GM15510 (cell line): Measurements from ENCODE around the gene SORCS1.

ENCODE experiments used
- POLR2A ChIP-seq: IDR thresholded peaks from 3 replicates; pipeline ENCODE4 v1.6.1; 2011; ENCODE audit warnings: borderline replicate concordance; ENCODE audit not compliant: insufficient read length; ENCODE audit errors: extremely low read depth

SORCS1 gene

DNA sequence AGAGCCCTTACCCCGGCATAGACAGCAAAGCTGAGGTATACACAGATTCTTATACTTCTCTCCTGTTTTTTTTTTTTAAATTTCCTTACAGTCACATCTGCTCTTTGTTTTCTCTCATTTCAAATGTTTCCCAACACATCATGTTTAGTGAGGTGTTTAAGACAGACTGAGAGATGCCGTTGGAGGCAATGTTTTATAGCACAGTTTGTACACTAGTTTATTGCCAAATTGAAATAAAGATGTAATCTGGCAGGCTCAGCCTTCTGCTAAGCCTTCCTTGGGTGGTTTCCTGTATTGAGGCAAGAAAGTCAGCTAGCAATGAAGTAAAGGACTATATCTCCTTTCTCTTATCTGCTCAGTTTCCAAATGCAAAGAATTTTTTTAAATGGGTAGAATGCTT is 393.4 kb downstream of the SORCS1 start:
- no peak for TF ChIP-seq POLR2A

DNA sequence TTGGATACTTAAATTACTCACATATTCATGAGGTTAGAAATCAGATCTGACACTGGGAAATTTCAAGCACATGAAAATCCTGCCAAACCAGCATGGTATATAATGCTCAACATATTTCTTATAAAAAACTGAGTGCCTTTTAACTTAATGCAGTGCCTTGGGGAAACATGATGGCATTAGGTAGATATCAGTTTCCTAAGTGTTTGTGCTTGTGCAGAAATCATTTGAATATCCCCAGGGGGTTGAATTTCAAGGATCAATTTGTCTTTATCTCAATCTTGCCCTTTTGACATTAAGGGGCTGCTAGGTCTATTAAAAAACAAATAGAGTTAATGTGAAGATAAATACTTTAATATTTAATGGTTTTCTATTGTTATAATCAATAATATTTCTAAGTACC is 396.3 kb downstream of the SORCS1 start:
- TF ChIP-seq POLR2A = no peak

DNA sequence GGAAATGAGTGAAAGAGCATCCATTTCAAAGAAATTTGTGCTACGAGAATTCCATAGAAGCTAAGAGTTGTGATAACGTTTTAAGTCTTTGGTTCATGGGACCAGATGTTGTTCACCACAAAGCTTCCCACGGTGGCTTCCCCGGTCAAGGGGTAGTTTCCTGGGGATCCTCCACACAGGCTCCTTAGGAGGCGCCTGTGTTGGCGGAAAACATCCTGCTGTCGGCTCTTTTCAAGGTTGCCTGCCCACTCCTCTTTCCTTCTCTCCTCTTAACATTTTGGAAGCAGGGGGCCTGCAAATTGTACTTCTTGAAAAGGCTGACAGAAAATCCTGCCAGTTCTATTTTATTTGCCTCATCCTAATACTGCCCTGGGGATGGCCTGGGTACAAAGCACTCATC is 398.6 kb downstream of the SORCS1 start:
- TF ChIP-seq POLR2A = no peak

DNA sequence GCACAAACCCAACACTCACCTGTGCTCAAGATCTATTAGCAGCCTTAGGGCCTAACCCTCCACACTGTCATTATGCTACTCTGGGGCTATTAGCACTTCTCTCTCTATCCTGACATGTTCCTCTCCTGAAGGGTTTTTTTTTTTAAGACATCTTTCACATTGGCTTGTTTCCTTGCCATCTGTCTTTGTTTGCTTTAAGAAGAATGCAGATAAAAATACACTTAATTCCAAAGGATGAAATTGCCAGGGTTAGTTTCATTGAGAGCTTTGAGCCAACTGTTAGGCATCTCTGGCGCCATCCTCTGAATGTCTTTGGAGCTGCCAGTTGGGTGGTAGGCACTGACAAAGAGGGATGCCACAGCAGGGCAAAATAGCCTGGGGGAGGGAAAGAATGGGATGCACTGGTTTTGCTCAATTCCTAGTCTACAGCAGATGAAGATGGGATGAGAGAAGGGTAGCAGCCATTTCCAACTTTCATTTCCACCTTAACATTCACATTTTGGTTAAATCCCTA is 399.2 kb downstream of the SORCS1 start:
- TF ChIP-seq POLR2A = no peak

DNA sequence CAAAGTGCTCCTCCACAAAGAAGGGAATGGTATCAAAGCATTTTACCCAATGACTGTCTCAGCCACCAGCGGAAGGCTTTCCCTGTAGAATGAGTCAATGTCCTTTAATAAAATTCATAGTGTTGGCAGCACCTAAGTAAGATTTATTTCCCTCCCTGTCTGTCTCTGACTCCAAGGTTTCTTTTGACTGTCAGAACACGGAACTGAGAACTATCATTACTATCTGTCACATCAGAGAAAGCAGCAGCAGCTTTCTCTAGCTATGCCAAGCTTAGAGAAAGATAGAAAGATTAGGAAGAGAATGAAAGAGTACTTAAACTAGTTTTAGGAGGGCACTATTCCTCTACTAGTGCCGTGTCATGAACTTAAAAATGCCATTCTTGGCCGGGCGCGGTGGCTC is 400.1 kb downstream of the SORCS1 start:
- no peak for TF ChIP-seq POLR2A

DNA sequence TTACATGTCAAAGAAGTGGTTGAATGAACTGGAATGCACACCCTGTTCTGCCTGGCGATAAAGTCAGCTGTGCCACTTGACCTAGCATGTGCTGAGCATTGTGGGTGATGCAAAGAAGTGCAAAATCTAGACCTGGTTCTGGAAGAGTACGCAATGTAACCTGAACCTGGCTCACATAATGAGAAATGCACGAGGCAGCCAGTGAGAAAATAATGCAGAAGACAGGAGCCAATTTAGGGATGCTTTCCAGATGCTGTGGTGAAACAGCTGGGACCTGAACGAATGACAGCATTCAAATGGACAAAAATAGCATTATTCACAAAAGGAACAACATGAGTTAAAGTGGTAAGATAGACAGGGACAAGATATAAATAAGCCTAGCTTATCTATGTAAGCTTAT is 402.6 kb downstream of the SORCS1 start:
- TF ChIP-seq POLR2A = no peak

DNA sequence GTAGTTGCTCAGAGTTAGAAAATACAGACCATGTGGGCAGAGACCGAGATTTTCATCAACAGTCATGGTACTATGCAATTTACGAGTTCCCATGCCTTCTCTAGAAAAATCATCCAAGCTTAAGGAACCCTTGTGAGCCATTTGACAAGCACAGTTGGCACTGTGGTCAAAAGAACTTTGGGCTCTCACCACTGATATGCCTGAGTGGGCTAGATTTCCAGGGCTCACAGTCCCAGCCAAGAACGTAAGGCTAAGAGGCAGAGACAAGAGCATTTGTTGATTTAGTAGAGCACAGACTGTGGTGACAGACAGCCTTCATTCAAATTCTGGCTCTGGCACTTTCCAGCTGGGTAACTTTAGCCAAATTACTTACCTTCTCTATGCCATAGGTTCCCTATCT is 407.0 kb downstream of the SORCS1 start:
- TF ChIP-seq POLR2A = no peak

DNA sequence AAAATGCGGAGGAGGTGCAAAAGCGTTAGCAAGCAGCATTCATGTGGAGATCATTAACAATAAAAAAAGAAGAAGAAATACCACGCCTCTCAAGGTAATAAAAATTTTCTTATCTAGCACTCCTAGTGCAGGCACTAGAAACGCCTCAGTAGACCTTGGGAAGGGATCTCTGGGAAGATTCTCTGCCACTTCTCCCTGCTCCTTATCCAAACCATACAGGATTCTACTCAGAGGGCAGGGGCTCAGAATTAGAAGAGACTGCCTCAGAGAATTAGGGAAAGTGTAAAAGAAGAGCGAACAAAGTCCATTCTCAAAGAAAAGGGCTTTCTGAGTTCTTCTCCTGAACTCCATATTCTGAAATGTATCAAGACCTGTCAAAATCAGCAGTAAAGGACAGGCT is 413.4 kb downstream of the SORCS1 start:
- TF ChIP-seq POLR2A = no peak

DNA sequence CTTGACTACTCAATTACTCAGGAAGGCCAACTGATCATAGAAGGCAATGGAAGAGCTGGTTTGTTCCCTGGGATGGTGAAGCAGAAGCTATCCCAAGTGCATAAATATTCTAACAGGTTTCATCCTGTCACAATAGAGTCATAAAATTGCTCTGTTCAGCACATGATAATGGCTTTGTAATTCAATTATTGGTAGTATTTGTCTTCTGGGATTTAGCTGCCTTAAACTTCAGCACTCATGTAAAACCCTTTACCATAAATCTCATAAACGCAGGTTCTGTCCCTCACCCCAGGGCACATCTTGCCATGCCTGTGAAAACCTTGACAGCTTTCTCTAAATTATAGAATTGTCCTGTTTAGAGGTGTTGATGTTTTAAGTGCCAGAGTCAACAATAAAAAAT is 417.6 kb downstream of the SORCS1 start:
- no peak for TF ChIP-seq POLR2A

DNA sequence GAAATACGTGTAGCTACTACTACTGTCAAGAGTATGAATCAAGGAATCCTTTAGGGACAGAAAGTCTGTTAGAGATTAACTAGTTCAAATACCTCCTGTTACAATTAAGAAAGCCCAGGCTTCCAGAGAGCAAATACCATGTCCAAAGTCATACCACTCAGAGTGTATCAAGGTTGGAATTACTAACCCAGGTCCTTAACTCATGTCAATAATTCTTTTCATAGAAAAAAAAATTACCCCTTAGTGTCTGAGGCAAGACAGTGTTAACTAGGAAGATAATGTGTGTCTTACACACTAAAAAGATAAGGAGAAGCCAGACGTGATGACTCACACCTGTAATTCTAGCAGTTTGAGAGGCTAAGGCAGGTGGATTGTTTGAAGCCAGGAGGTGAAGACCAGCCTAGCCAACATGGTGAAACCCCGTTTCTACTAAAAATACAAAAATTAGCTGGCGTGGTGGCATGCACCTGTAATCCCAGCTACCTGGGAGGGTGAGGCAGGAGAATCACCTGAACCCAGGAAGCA is 423.4 kb downstream of the SORCS1 start:
- TF ChIP-seq POLR2A = no peak

DNA sequence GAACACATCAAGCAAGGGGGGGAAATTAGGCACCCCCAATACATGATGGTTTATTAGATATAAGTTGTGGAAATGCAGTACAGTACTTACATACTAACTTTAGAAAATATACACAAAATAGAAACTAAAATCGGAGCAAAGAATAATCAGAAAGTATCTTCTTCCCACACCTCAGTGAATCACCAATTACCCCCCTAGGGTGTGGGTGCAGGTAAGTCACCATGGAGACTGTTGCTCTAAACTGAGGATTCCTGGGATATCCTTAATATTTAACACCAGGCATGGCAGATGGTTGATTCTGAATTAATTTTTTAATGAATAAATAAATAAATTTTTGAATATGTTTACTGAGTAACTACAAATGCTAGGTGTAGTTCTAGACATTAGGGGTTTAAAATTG is 424.4 kb downstream of the SORCS1 start:
- TF ChIP-seq POLR2A = no peak

DNA sequence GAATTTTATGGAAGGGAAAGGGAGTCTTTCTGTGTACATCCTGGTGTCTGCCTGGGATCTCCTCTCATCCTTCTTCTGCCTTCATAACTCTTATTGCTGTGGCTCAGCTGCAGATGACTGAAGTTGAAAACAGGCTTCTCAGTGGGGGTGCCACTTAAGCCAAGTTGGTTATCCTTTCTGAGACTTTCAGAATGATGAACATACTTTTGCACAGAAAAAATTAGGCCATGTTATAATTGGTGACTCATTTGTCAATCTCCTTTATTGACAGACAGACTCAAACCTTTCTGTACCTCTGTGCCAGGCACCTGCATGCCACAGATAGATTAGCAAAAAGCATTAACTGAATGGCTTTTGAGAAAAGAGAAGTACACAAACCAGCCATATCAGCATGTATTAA is 430.3 kb downstream of the SORCS1 start:
- TF ChIP-seq POLR2A = no peak

DNA sequence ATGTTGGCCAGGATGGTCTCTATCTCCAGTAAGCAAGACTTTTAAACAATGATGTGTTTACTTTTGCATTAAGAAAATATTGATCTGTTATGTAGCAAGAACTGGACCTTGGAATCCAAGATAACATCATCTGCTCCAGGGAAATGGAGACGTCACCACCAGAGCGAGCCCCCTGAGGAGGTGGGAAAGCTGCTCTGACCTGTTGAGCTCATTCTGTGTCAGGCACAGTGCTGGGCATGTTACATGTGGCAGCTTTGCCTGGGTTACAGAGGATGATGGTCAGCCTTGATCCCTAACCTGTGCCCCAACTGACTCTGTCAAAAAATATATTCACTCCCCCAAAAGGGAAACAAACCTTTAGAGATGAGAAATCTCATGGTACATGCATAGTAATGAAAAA is 436.3 kb downstream of the SORCS1 start:
- TF ChIP-seq POLR2A = no peak

DNA sequence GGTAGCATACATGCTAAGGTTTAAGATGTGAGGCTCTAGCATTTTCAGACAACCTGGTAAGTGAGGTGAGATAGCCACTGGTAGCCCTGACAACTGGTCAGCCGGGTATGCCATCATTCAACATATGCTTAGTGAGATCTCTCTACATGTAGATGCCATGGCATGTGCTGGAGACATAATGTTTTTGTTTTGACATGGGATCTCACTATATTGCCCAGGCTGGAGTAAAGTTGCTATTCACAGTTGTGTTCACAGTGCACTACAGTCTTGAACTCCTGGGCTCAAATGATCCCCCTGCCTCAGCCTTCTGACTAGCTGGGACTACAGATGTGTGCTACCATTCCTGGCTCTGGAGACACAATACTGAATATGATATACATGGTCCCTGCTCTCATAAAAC is 437.3 kb downstream of the SORCS1 start:
- no peak for TF ChIP-seq POLR2A

DNA sequence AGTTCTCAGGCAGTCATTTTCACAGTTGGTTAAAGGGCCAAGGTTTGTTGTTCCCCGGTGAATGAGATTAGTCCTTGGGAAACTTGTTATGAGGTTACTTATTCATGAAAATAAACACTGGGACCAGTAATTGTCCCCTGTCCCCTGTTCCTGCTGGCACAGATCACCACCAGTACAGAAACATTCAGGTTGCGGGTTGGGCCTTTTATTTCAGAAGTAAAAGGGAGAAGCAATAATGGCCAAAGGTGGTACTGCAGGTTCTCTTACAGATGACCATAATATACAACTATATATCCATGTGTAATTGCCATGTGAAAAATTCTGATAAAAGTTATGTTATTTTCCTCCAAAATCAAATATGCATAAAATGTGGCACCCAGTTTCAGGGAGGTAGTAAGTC is 442.0 kb downstream of the SORCS1 start:
- TF ChIP-seq POLR2A = no peak

DNA sequence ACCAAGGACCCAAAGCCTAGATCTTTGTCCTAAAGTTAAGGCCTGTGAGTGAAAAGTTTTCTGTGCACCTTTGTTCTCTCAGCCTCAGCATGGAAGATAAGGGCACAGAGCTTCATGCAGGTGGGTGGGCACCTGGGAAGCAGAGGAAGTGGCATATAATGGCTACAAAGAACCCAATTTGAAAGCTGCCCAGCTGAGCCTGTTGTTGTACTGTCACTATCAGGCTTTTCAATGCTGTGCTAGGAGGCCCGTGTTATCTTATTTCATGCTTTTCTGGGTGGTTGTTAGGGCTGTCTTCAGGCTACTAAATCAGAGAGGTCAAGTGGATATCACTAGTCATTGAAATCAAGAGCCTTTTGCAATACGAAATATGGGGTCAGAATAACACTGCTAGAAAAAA is 443.8 kb downstream of the SORCS1 start:
- no peak for TF ChIP-seq POLR2A

DNA sequence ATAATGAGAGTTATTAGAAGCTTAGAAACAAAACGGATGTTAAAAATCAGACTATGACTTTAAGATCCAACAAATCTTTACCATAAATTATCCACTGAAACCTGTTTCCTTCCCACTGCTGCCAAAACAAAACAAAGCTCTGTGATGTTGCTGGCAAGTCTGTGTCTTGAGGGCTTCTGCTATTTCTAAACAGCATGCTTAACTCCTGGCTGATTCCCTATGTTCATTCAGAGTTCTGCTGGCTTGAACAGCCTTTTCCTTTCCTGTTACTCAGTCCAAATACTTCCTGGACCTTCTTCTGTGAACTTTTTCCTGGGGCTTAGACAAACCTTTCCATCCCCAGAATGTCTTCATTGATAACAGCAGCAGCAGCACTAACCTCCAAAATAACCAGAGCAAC is 448.1 kb downstream of the SORCS1 start:
- TF ChIP-seq POLR2A = no peak
